Activated CD4-positive, alpha-beta memory T cell treated with anti-CD3 and anti-CD28 coated beads for 36 hours (primary cell): ENCODE data around the gene ADCK1. TPM values are rescaled to one million over a fixed set of nuclear protein-coding genes. Genes with fewer than 3 reads are reported as not detected.
"Not testable (repeated sequence)": the region's sequence is repeated elsewhere in the genome, so short reads cannot be mapped to it uniquely, and the experiment has no call there.

Experiments
- CTCF ChIA-PET: fragments of 350-600 bp; sonication (Branson Sonifier 250); formaldehyde crosslinking; loops from one replicate; lab custom pipeline; 2021; ENCODE audit warnings: antibody characterized with exemption, inconsistent platforms; lab: Charles Lee
- POLR2A ChIA-PET: fragments of 350-600 bp; sonication (Branson Sonifier 250); formaldehyde crosslinking; loops from one replicate; lab custom pipeline; 2021; ENCODE audit warnings: antibody characterized with exemption; lab: Charles Lee
- DNase-seq: peaks from one replicate; pipeline ENCODE4 v3.0.0-alpha.2; 2020
- H3K27ac Mint-ChIP-seq: one replicate; pipeline ENCODE4 v1.8.0; 2021; ENCODE audit warnings: mixed read lengths
- H3K27me3 Mint-ChIP-seq: one replicate; pipeline ENCODE4 v1.8.0; 2021; ENCODE audit warnings: mixed read lengths
- H3K36me3 Mint-ChIP-seq: one replicate; pipeline ENCODE4 v1.8.0; 2021; ENCODE audit warnings: mixed read lengths
- H3K4me1 Mint-ChIP-seq: one replicate; pipeline ENCODE4 v1.8.0; 2021; ENCODE audit warnings: low read depth, mixed read lengths
- H3K4me3 Mint-ChIP-seq: one replicate; pipeline ENCODE4 v1.8.0; 2021; ENCODE audit warnings: mild to moderate bottlenecking, mixed read lengths
- H3K9me3 Mint-ChIP-seq: one replicate; pipeline ENCODE4 v1.8.0; 2021; ENCODE audit warnings: mixed read lengths
- intact Hi-C: fragments of 100-400 bp; cut with micrococcal nuclease; formaldehyde crosslinking; loops from one replicate; pipeline ENCODE4 v1.15.1; 2023
- total RNA-seq, 2 experiments: library from RNA; stranded (reverse); gene quantifications; one replicate each; pipeline ENCODE4 v1.2.3, GENCODE V29; 2021

The ADCK1 gene
- total RNA-seq, 2 experiments from 2014 or later, result 3.2 to 3.7 TPM

DNA sequence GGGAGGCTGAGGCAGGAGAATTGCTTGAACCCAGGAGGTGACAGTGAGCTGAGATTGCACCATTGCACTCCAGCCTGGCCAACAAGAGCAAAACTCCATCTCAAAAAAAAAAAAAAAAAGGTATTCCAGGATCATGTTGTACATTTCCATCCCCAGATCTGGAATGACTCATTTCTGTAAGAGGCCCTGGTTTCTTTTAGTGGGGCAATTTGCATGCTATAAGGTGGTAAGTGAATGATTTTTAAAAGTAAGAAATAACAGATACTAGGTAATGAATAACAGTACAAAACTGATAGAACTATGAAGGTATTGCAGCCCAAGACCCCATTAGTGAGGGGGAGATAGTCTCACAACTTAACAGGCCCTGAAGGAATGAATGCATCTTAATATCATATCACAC lies 17.7 kb upstream of the ADCK1 start:
- ChIA-PET POLR2A (no interaction called here), CTCF (no interaction called here)
- H3K36me3 Mint-ChIP-seq, result no peaks in the 10 kb centered on the region
- intact Hi-C loops, result no loop called here
- no peaks in the 10 kb centered on the region for H3K9me3 Mint-ChIP-seq
- H3K4me1 Mint-ChIP-seq, result no peaks in the 10 kb centered on the region
- DNase-seq, result no peak
- no peak overlapping the region for H3K4me3 Mint-ChIP-seq
- H3K27ac Mint-ChIP-seq, result no peak overlapping the region
- no peaks in the 10 kb centered on the region for H3K27me3 Mint-ChIP-seq

DNA sequence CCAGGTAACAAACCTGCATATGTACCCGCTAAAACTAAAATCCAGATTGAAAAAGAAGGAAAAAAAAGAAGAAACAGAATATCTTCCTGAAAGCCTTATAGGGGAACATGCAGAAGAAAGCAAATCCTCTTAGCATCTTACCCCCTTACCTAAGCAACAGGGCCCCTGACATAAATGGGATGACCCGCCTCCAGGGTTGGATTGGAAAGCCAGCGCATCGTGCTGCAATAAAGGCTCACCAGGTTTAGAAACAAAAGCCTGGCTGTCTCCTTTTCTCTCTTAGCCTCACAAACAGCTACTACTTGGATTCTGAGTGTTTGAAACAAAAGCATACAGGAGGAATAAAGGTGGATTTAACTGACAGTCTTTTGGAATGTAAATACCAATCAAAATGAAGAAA lies 13.8 kb upstream of the ADCK1 start:
- Mint-ChIP-seq H3K27me3 (peaks cover 9% of the 10 kb centered on the region), H3K27ac (no peak overlapping the region), H3K9me3 (no peaks in the 10 kb centered on the region), H3K4me3 (no peak overlapping the region), H3K4me1 (no peaks in the 10 kb centered on the region), H3K36me3 (no peaks in the 10 kb centered on the region)
- ChIA-PET POLR2A (no interaction called here), CTCF (no interaction called here)
- intact Hi-C loops, result no loop called here
- no peak for DNase-seq

DNA sequence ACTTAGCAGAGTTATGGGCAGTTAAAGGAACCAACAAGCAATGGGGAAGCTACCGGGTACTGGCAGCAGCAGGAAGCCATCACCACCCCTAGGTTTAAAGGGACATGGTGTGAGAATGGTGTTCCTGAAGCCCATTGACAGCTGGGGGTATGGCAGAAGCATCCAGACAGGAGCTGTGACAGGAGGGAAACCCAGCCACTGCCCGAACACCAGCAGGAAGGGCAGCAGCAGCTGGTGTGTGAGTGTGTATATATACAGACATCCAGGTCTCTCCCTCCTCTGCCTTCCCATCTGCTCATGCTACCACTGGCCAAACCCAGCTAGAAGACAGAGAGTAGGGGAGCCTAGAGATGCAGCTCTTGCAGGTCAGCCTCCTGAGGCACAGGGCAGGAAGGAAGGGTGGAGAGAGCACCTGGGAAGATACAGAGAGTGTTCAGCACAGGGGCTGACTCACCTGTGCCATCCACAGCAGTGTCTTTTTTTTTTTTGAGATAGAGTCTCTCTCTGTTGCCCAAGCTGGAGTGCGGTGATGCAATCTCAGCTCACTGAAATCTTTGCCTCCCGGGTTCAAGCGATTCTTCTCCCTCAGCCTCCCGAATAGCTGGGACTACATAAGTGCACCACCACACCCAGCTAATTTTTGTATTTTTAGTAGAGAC lies 9.2 kb upstream of the ADCK1 start:
- POLR2A ChIA-PET, result no interaction called here
- Mint-ChIP-seq H3K4me1 (peaks cover 2% of the 10 kb centered on the region), H3K36me3 (no peaks in the 10 kb centered on the region), H3K9me3 (no peaks in the 10 kb centered on the region), H3K27ac (no peak overlapping the region), H3K4me3 (no peak overlapping the region), H3K27me3 (peaks cover 10% of the 10 kb centered on the region)
- intact Hi-C loops, result no loop called here
- DNase-seq, result no peak
- CTCF ChIA-PET, result interaction anchor here (0.6 kb wide), 1 partner anchor 100 kb away, joined by 4 read pairs; no protein-coding TSS in a partner anchor

DNA sequence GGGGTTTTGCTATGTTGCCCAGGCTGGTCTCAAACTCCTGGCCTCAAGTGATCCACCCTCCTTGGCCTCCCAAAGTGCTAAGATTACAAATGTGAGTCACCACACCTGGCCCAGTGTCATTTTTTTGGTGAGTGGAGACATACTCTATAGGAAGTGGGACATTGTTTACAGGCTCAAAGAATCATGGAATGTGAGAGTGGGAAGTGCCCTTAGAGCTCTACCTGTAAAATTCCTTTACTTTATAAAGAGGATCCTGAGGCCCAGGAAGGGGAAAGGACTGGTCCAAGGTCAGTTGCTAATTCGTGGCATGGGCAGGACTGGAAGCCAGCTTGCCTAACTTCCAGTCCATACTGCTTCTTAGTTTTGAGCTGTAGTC lies 8.7 kb upstream of the ADCK1 start:
- intact Hi-C loops, result no loop called here

DNA sequence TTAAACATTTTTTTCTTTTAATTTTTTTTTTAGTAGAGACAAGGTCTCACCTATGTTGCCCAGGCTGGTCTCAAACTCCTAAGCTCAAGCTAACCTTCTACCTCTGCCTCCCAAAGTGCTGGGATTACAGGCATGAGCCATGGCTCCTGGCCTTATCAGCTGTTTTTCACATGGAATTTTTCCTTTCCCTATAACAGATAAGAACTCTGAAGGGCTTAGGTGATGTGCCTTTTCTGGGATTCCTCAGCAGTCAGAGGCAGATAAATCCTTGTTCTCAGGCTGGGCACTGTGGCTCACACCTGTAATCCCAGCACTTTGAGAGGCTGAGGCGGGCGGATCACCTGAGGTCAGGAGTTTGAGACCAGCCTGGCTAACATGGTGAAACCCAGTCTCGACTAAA lies 6.7 kb upstream of the ADCK1 start:
- H3K36me3 Mint-ChIP-seq, H3K27ac Mint-ChIP-seq, H3K9me3 Mint-ChIP-seq, H3K4me1 Mint-ChIP-seq, intact Hi-C loops, CTCF ChIA-PET, H3K4me3 Mint-ChIP-seq, DNase-seq, POLR2A ChIA-PET: not testable (repeated sequence)
- peaks cover 10% of the 10 kb centered on the region for H3K27me3 Mint-ChIP-seq

More for the DNA sequence above, 8.7 kb upstream of the ADCK1 start:
- Mint-ChIP-seq H3K36me3 (no peaks in the 10 kb centered on the region), H3K4me1 (peaks cover 2% of the 10 kb centered on the region), H3K27ac (no peak overlapping the region), H3K4me3 (no peak overlapping the region), H3K9me3 (no peaks in the 10 kb centered on the region), H3K27me3 (peaks cover 10% of the 10 kb centered on the region)
- no peak for DNase-seq
- CTCF ChIA-PET, result interaction anchor here (0.6 kb wide), 1 partner anchor 101 kb away, joined by 4 read pairs; no protein-coding TSS in a partner anchor
- POLR2A ChIA-PET, result no interaction called here

DNA sequence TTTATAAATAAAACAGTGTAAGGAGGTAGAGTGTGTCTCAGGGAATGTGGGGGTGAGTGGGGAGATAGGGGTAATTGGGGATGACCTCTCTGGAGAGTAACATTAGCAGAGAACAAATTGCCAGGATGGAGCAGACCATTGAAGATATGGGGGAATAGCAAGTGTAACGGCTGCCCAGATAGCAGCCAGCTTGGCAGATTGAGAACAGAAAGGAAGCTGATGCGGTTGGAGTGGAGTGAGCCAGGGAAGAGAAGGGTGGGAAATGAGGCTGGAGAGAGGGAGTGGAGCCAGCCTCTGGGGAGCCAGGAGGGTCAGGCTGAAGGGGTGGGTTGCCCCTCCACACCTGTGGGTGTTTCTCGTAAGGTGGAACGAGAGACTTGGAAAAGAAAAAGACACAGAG lies 5.6 kb upstream of the ADCK1 start:
- H3K9me3 Mint-ChIP-seq, result no peaks in the 10 kb centered on the region
- intact Hi-C loops, result no loop called here
- H3K27me3 Mint-ChIP-seq, result peaks cover 9% of the 10 kb centered on the region
- H3K4me1 Mint-ChIP-seq, result peaks cover 2% of the 10 kb centered on the region
- ChIA-PET CTCF (no interaction called here), POLR2A (no interaction called here)
- H3K4me3 Mint-ChIP-seq, result no peak overlapping the region
- no peak for DNase-seq
- H3K36me3 Mint-ChIP-seq, result no peaks in the 10 kb centered on the region
- no peak overlapping the region for H3K27ac Mint-ChIP-seq

DNA sequence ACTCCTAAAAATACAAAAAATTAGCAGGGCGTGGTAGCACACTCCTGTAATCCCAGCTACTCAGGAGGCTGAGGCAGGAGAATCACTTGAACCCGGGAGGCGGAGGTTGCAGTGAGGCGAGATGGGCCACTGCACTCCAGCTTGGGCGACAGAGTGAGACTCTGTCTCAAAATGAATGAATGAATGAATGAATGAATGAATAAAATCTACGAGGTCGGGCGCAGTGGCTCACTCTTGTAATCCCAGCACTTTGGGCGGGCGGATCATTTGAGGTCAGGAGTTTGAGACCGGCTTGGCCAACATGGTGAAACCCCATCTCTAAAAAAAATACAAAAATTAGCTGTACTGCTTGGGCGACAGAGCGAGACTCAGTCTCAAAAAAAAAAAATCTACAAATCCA lies 453 bp upstream of the ADCK1 start:
- H3K9me3 Mint-ChIP-seq, DNase-seq, H3K27me3 Mint-ChIP-seq, H3K36me3 Mint-ChIP-seq, intact Hi-C loops: not testable (repeated sequence)
- Mint-ChIP-seq H3K27ac (peak overlapping the region; percentile 77), H3K4me1 (peaks cover 11% of the 10 kb centered on the region), H3K4me3 (peak overlapping the region; percentile 86)
- CTCF ChIA-PET, result interaction anchor here (0.9 to 1.4 kb wide), 2 partner anchors 37 to 340 kb away, joined by 3 to 5 read pairs; no protein-coding TSS in a partner anchor
- POLR2A ChIA-PET, result interaction anchor here (0.6 to 2.6 kb wide), 3 partner anchors 38 to 603 kb away, joined by 3 to 10 read pairs (median 4); partner anchors contain the start of gene SNW1

DNA sequence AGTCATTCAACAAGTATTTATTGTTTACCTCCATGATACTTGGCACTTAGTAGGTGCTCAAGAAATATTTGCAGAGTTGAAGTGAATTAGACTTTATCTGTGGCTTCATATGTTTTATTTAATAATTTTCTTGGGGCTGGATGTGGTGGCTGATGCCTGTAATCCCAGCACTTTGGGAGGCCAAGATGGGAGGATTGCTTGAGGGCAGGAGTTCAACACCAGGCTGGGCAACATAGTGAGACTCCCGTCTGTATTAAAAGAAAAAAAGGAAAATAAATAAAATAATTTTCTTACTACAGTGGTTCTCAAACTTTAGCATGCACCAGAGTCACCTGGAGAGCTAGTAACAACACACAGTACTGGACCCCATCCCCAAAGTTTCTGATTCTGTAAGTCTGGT lies 905 bp downstream of the ADCK1 start:
- ChIA-PET POLR2A (interaction anchor here (1.0 to 2.6 kb wide), 4 partner anchors 39 to 95 kb away, joined by 3 to 10 read pairs (median 4); partner anchors contain the start of genes SLIRP and SNW1), CTCF (interaction anchor here (1.4 kb wide), 1 partner anchor 341 kb away, joined by 5 read pairs; no protein-coding TSS in a partner anchor)
- DNase-seq, result no peak
- Mint-ChIP-seq H3K4me3 (peak overlapping the region; percentile 86), H3K9me3 (no peaks in the 10 kb centered on the region), H3K4me1 (peaks cover 9% of the 10 kb centered on the region), H3K27me3 (no peaks in the 10 kb centered on the region), H3K36me3 (no peaks in the 10 kb centered on the region), H3K27ac (peak overlapping the region; percentile 84)
- intact Hi-C loops, result loop anchor here (1.0 to 5.0 kb wide), 5 partner anchors 40 to 480 kb away; partner anchors contain the start of genes ALKBH1, GSTZ1, SLIRP and SNW1

DNA sequence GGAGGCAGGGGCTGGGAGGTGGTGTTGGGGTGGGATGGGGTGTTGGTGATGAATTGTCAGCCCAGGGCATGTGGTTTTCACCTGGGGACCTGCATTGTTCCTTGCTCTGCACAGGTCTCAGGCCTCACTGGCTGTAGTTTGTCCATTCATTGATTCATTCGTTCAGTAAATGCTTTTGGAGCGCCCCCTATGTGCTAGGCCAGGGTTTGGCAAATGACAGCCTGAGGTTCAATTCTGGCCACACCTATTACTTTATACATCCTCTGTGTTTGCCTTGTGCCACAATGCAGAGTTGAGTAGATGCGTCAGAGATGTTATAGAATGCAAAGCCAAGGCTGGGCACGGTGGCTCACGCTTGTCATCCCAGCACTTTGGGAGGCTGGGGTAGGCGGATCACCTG lies 4.7 kb downstream of the ADCK1 start:
- H3K27ac Mint-ChIP-seq, result no peak overlapping the region
- ChIA-PET POLR2A (no interaction called here), CTCF (no interaction called here)
- no peaks in the 10 kb centered on the region for H3K9me3 Mint-ChIP-seq
- H3K36me3 Mint-ChIP-seq, result no peaks in the 10 kb centered on the region
- peak; percentile 61 for DNase-seq
- no peaks in the 10 kb centered on the region for H3K27me3 Mint-ChIP-seq
- intact Hi-C loops, result loop anchor here (5.0 kb wide), 1 partner anchor 147 kb away; no protein-coding TSS in a partner anchor
- peaks cover 8% of the 10 kb centered on the region for H3K4me1 Mint-ChIP-seq
- no peak overlapping the region for H3K4me3 Mint-ChIP-seq

DNA sequence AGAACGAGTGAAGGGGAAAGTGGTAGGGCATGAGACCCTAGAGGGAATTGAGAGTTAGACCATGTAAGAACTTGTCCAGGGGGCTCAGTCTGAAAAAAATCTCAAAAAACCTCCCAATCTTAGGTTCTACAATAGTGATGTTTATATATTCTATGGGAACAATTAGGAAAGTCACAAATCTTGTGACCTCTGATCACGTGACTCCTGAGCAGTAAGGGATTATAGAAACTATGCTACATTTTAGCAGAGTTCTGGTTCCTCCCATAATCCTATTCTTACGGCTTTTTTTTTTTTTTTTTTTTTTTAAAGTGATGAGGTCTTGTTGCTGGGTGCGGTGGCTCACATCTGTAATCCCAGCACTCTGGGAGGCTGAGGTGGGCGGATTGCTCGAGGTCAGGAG lies 5.8 kb downstream of the ADCK1 start:
- ChIA-PET POLR2A (no interaction called here), CTCF (no interaction called here)
- Mint-ChIP-seq H3K9me3 (no peaks in the 10 kb centered on the region), H3K4me3 (no peak overlapping the region), H3K27ac (no peak overlapping the region), H3K27me3 (no peaks in the 10 kb centered on the region), H3K36me3 (no peaks in the 10 kb centered on the region), H3K4me1 (peaks cover 3% of the 10 kb centered on the region)
- intact Hi-C loops, result no loop called here
- no peak for DNase-seq

DNA sequence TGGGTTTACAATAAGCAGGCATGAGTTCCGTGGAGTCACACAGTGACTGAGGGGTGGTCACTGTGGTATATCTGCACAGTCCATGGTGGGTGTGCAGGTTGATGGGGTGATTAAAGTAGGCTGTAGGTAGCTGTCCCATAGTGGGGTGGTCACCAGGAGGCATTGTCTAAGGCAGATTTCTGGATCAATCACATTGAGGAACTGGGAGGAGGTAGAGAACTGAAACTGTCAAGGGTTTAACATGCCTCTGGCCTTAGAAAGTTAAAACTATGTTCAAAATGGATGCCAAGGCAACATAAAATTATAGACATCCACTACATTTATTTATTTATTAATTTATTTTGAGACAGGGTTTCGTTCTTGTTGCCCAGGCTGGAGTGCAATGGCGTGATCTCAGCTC lies 8.3 kb downstream of the ADCK1 start:
- intact Hi-C loops, result no loop called here
- H3K9me3 Mint-ChIP-seq, result no peaks in the 10 kb centered on the region
- H3K27me3 Mint-ChIP-seq, result no peaks in the 10 kb centered on the region
- ChIA-PET POLR2A (no interaction called here), CTCF (no interaction called here)
- no peak overlapping the region for H3K4me3 Mint-ChIP-seq
- H3K27ac Mint-ChIP-seq, result no peak overlapping the region
- no peaks in the 10 kb centered on the region for H3K36me3 Mint-ChIP-seq
- no peak for DNase-seq
- H3K4me1 Mint-ChIP-seq, result no peaks in the 10 kb centered on the region

DNA sequence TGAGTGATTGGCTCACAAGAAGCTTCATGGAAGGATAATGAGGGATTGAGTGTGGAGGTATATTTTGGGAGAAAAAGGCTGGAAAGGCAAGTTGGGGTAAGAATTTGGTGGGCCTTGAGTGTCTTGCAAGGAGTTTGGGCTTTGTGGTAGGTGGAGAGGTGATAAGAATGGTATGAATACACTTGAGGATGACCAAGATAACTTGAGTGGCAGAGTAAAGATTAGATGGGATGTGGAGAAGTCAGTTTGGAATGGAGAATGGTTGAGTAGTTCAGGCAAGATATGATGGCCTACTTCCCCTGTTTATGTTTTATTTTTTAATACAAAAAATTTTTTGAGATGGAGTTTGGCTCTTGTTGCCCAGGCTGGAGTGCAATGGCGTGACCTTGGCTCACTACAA lies 9.1 kb downstream of the ADCK1 start:
- Mint-ChIP-seq H3K27ac (no peak overlapping the region), H3K36me3 (no peaks in the 10 kb centered on the region), H3K4me1 (no peaks in the 10 kb centered on the region), H3K4me3 (no peak overlapping the region), H3K27me3 (no peaks in the 10 kb centered on the region), H3K9me3 (no peaks in the 10 kb centered on the region)
- no peak for DNase-seq
- POLR2A ChIA-PET, result no interaction called here
- intact Hi-C loops, result no loop called here
- CTCF ChIA-PET, result no interaction called here

DNA sequence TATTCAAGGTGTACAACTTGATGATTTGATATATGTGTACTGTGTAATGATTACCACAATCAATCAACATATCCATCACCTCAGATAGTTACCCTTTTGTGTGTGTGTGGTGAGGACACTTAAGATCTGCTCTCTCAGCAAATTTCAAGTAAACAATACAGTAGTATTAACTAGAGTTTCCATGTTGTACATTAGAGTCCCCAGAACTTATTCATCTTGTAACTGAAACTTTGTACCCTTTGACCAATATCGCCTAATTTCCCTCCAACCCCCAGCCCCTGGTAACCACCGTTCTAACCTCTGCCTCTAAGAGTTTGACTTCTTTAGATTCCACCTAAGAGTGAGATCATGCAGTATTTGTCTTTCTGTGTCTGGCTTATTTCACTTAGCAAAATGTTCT lies 12.1 kb downstream of the ADCK1 start:
- H3K4me3 Mint-ChIP-seq, result no peak overlapping the region
- intact Hi-C loops, result no loop called here
- ChIA-PET POLR2A (no interaction called here), CTCF (no interaction called here)
- no peak for DNase-seq
- H3K9me3 Mint-ChIP-seq, result no peaks in the 10 kb centered on the region
- no peaks in the 10 kb centered on the region for H3K36me3 Mint-ChIP-seq
- no peaks in the 10 kb centered on the region for H3K27me3 Mint-ChIP-seq
- H3K4me1 Mint-ChIP-seq, result no peaks in the 10 kb centered on the region
- no peak overlapping the region for H3K27ac Mint-ChIP-seq
